ELR (cell line): ENCODE data around the gene CHD5.

Experiments used
- DNase-seq: peaks from one replicate; pipeline ENCODE4 v3.0.0-alpha.2; 2015; ENCODE audit warnings: low read depth

Gene CHD5

GRCh38 chr1:6200188-6200809 lies 20.2 kb upstream of the CHD5 start:
- no peak for DNase-seq

GRCh38 chr1:6199298-6200187 lies 19.4 kb upstream of the CHD5 start, which contains the start of gene RPL22:
RPL22 (minus strand) TSS chr1:6199595; CDS start chr1:6199573, 22 bp downstream.
- DNase-seq, result peak; percentile 99

GRCh38 chr1:6198646-6199297 lies 18.7 kb upstream of the CHD5 start:
- DNase-seq, result no peak

- no peak for DNase-seq
These were observed 17.8 kb upstream of the CHD5 start for GRCh38 chr1:6197746-6198427.

GRCh38 chr1:6191968-6192367 lies 11.8 kb upstream of the CHD5 start:
- no peak for DNase-seq

- DNase-seq, result no peak
These were observed 8.3 kb upstream of the CHD5 start for GRCh38 chr1:6188466-6188865.

- DNase-seq, result peak; percentile 59
These were observed 5.7 kb upstream of the CHD5 start for GRCh38 chr1:6185635-6186382.

GRCh38 chr1:6185151-6185550 lies 5.0 kb upstream of the CHD5 start:
- DNase-seq, result peak; percentile 73

- no peak for DNase-seq
These were observed 4.1 kb upstream of the CHD5 start for GRCh38 chr1:6184083-6184783.

- peak; percentile 48 for DNase-seq
These were observed 3.4 kb upstream of the CHD5 start for GRCh38 chr1:6183520-6183989.

GRCh38 chr1:6181347-6181770 lies 1.2 kb upstream of the CHD5 start:
- no peak for DNase-seq

- no peak for DNase-seq
These were observed 688 bp upstream of the CHD5 start for GRCh38 chr1:6180707-6181311.

- no peak for DNase-seq
These were observed 451 bp downstream of the CHD5 start for GRCh38 chr1:6179564-6180175.

GRCh38 chr1:6178751-6179563 lies 1.2 kb downstream of the CHD5 start:
- no peak for DNase-seq

GRCh38 chr1:6177681-6178380 lies 2.3 kb downstream of the CHD5 start:
- DNase-seq, result no peak

- DNase-seq, result no peak
These were observed 3.3 kb downstream of the CHD5 start for GRCh38 chr1:6176779-6177178.

GRCh38 chr1:6175411-6175828 lies 4.7 kb downstream of the CHD5 start:
- DNase-seq, result no peak
